Suppressor macrophage treated with lipopolysaccharide for 1 hour (primary cell): Measurements from ENCODE around the gene EDN2.

ENCODE experiments used
- DNase-seq, 3 donors: peaks; one replicate each; pipeline ENCODE4 v3.0.0-alpha.2; 2020 to 2022

The EDN2 gene

GRCh38 chr1:41434748-41435449 lies 49.6 kb downstream of the EDN2 start:
- DNase-seq, result no peak

GRCh38 chr1:41434306-41434705 lies 50.2 kb downstream of the EDN2 start:
- no peak for DNase-seq

GRCh38 chr1:41433501-41433900 lies 51.0 kb downstream of the EDN2 start:
- DNase-seq, result no peak

GRCh38 chr1:41432481-41433280 lies 51.8 kb downstream of the EDN2 start:
- DNase-seq, result peak; percentile 95 to 97 (median 96)

GRCh38 chr1:41431490-41432350 lies 52.8 kb downstream of the EDN2 start:
- no peak for DNase-seq

- no peak for DNase-seq
These were observed 53.9 kb downstream of the EDN2 start for GRCh38 chr1:41430582-41430981.

GRCh38 chr1:41430069-41430468 lies 54.4 kb downstream of the EDN2 start:
- no peak for DNase-seq

- DNase-seq, result peak in 1 of 3 donors; percentile 18
These were observed 54.8 kb downstream of the EDN2 start for GRCh38 chr1:41429641-41430035.
